Lung (tissue), 12 donors: ENCODE data around the gene MBNL1. TPM values are rescaled to one million over a fixed set of nuclear protein-coding genes. Genes with fewer than 3 reads are reported as not detected.
A peak's percentile ranks its signal among the peaks of the same experiment; 100 is the strongest.

Experiments
- ATAC-seq: fragments of 200-7000 bp; cut with Tn5 transposase; one replicate; pipeline ENCODE4 v1.9.1; 2020; ENCODE audit warnings: moderate number of reproducible peaks; ENCODE audit not compliant: insufficient read depth, low FRiP score
- DNase-seq, 3 donors: peaks; one replicate each; pipeline ENCODE4 v3.0.0-alpha.2; 2013 to 2017
- H3K27ac ChIP-seq, 2 donors: one replicate each; pipeline ENCODE4 v1.5.1; 2013; ENCODE audit warnings: mild to moderate bottlenecking in 2 of 2, moderate library complexity in 2 of 2, control low read depth in 1 of 2, inconsistent platforms in 1 of 2, low read depth in 1 of 2, low read length in 1 of 2
- H3K27me3 ChIP-seq, 3 donors: one replicate each; pipeline ENCODE4 v1.5.1; 2013; ENCODE audit warnings: low read length in 2 of 3; ENCODE audit not compliant: control insufficient read depth in 3 of 3, insufficient read depth in 3 of 3
- H3K36me3 ChIP-seq, 4 donors: one replicate each; pipeline ENCODE4 v1.5.1; 2013; ENCODE audit warnings: low read length in 4 of 4, mild to moderate bottlenecking in 1 of 4, moderate library complexity in 1 of 4; ENCODE audit not compliant: control insufficient read depth in 4 of 4, insufficient read depth in 4 of 4
- H3K4me1 ChIP-seq, 5 donors: one replicate each; pipeline ENCODE4 v1.5.1; 2013; ENCODE audit warnings: low read length in 5 of 5, mild to moderate bottlenecking in 2 of 5, moderate library complexity in 1 of 5; ENCODE audit not compliant: control insufficient read depth in 5 of 5, insufficient read depth in 5 of 5
- H3K4me3 ChIP-seq: one replicate; pipeline ENCODE4 v1.5.1; 2013; ENCODE audit warnings: mild to moderate bottlenecking, control low read depth, moderate library complexity
- H3K9ac ChIP-seq, 2 donors: one replicate each; pipeline ENCODE4 v1.5.1; 2013; ENCODE audit warnings: low read length in 2 of 2, control low read depth in 1 of 2; ENCODE audit not compliant: insufficient read depth in 1 of 2
- H3K9me3 ChIP-seq, 4 donors: one replicate each; pipeline ENCODE4 v1.5.1; 2013; ENCODE audit warnings: low read length in 3 of 4, mild to moderate bottlenecking in 1 of 4, moderate library complexity in 1 of 4; ENCODE audit not compliant: control insufficient read depth in 4 of 4, insufficient read depth in 3 of 4
- CTCF ChIP-seq: IDR thresholded peaks from 2 replicates; pipeline ENCODE4 v1.5.1; 2012; ENCODE audit warnings: mild to moderate bottlenecking; ENCODE audit errors: control extremely low read depth, extremely low read depth
- WGBS, 2 donors: extraction: QIAGEN DNeasy Blood & Tissue Kit; methylation state at CpG; one replicate each; pipeline ENCODE4 v1.1.7; 2013; 5-methylcytosine and 5-hydroxymethylcytosine counted together
- polyA plus RNA-seq, 2 donors: library from polyadenylated mRNA; stranded (reverse); fragments of 200-250 nt; gene quantifications; one replicate each; pipeline ENCODE4 v1.2.1, GENCODE V29; 2013
- total RNA-seq, 2 donors: library from RNA; depleted of rRNA in 1 of 2; stranded (reverse); fragments of >200 nt in 1 of 2; gene quantifications; one replicate each; pipeline ENCODE4 v1.2.1, GENCODE V29; 2014 to 2021
- donor health status: control.
- donor health status: control.
- donor health status: Bipolar disorder and iron deficiency.
- donor health status: healthy.
- donor health status: DM: yes; HTN: yes; CAD: no.

The MBNL1 gene
- total and polyA plus RNA-seq, 4 donors, result 55.3 to 266 (median 165) TPM

- no peak for TF ChIP-seq CTCF
- no peak overlapping the region for H3K4me3 ChIP-seq
- no peaks in the 10 kb centered on the region for H3K4me1 ChIP-seq
- ATAC-seq (no peak), DNase-seq (no peak)
- WGBS, 2 donors, result 92 to 98% methylated on average over 2 of the region's 2 CpGs
- no peaks in the 10 kb centered on the region for H3K27me3 ChIP-seq
- H3K9ac ChIP-seq, result no peak overlapping the region
- no peak overlapping the region for H3K27ac ChIP-seq
- H3K36me3 ChIP-seq, result no peaks in the 10 kb centered on the region
- H3K9me3 ChIP-seq, result no peaks in the 10 kb centered on the region
Measured at GRCh38 chr3:152491922-152492321, 223.2 kb downstream of the MBNL1 start.

- H3K36me3 ChIP-seq, result no peaks in the 10 kb centered on the region
- DNase-seq (no peak), ATAC-seq (no peak)
- H3K27me3 ChIP-seq, result no peaks in the 10 kb centered on the region
- no peak overlapping the region for H3K4me3 ChIP-seq
- 97% methylated on average over 1 of the region's 1 CpG for WGBS, 2 donors
- peaks cover 0 to 2% (median 0%) of the 10 kb centered on the region in 5 donors for H3K4me1 ChIP-seq
- TF ChIP-seq CTCF, result no peak
- peaks cover 0 to under 1% (median 0%) of the 10 kb centered on the region in 4 donors for H3K9me3 ChIP-seq
- no peak overlapping the region for H3K9ac ChIP-seq
- no peak overlapping the region for H3K27ac ChIP-seq
Measured at GRCh38 chr3:152496286-152496685, 227.6 kb downstream of the MBNL1 start.

- Histone ChIP-seq H3K4me1 (peaks cover 0 to 2% (median 0%) of the 10 kb centered on the region in 5 donors), H3K36me3 (no peaks in the 10 kb centered on the region), H3K27me3 (no peaks in the 10 kb centered on the region), H3K9me3 (peaks cover 0 to 2% (median 0%) of the 10 kb centered on the region in 4 donors), H3K27ac (no peak overlapping the region), H3K4me3 (no peak overlapping the region), H3K9ac (no peak overlapping the region)
- TF ChIP-seq CTCF, result no peak
- ATAC-seq (no peak), DNase-seq (no peak)
- WGBS, 2 donors, result 32 to 36% methylated on average over 1 of the region's 1 CpG
Measured at GRCh38 chr3:152496716-152497115, 228.0 kb downstream of the MBNL1 start.

- Histone ChIP-seq H3K4me1 (peaks cover 0 to 2% (median 0%) of the 10 kb centered on the region in 5 donors), H3K36me3 (no peaks in the 10 kb centered on the region), H3K4me3 (no peak overlapping the region), H3K9me3 (peaks cover 0 to 8% (median 0%) of the 10 kb centered on the region in 4 donors), H3K27me3 (no peaks in the 10 kb centered on the region), H3K9ac (no peak overlapping the region), H3K27ac (peak overlapping the region in 1 of 2 donors; percentile 74)
- ATAC-seq (no peak), DNase-seq (peak in 2 of 3 donors; percentile 12 to 65)
- no peak for TF ChIP-seq CTCF
- 12 to 25% methylated on average over 3 of the region's 3 CpGs for WGBS, 2 donors
Measured at GRCh38 chr3:152497457-152497856, 228.7 kb downstream of the MBNL1 start.
